ENCODE measurements around the gene SLC26A9. TPM values are rescaled to one million over a fixed set of nuclear protein-coding genes. Genes with fewer than 3 reads are reported as not detected.

The SLC26A9 gene
- not detected in 2 replicates for total RNA-seq

GRCh38 chr1:205943245-205943644 lies at the start of gene SLC26A9:
SLC26A9 (minus strand) TSS chr1:205943456; CDS start chr1:205935820, 7,636 bp downstream.

Other genes with a start within 250 kb of the SLC26A9 start
- 66.3 and 139 TPM in 2 replicates for gene NUCKS1, start 193.3 kb downstream of the SLC26A9 start, total RNA-seq
- 4.0 and 6.7 TPM in 2 replicates for gene RAB29, start 168.0 kb downstream of the SLC26A9 start, total RNA-seq
- gene SLC41A1, start 130.3 kb downstream of the SLC26A9 start, total RNA-seq, result 9.4 and 15.5 TPM in 2 replicates
- gene PM20D1, start 93.3 kb downstream of the SLC26A9 start, total RNA-seq, result not detected in 2 replicates
- gene RAB7B, start 59.9 kb upstream of the SLC26A9 start, total RNA-seq, result 1.6 and 2.1 TPM in 2 replicates
- gene CTSE, start 80.4 kb upstream of the SLC26A9 start, total RNA-seq, result not detected in 2 replicates
- not detected in 2 replicates for gene RHEX, start 109.7 kb upstream of the SLC26A9 start, total RNA-seq
- not detected in 2 replicates for gene AVPR1B, start 173.9 kb upstream of the SLC26A9 start, total RNA-seq

Data from placental epithelial cell (primary cell).